Keratinocyte (primary cell): ENCODE measurements around the gene PGLYRP3.

Experiments used
- EZH2 ChIP-seq: IDR thresholded peaks from one replicate; pipeline ENCODE4 v1.6.1; 2012; ENCODE audit warnings: inconsistent platforms, mild to moderate bottlenecking, low read length, moderate library complexity
- TF ChIP-seq, protein P1 (sequence below), 3 experiments: IDR thresholded peaks in 1 of 3; conservative IDR thresholded peaks in 1 of 3; optimal IDR thresholded peaks in 1 of 3; 2 replicates in 2 of 3; 3 replicates in 1 of 3; pipeline versions ENCODE3 to v1.5.1; 2011; ENCODE audit warnings: low read length in 3 of 3, mild to moderate bottlenecking in 3 of 3, moderate library complexity in 2 of 3, control low read depth in 1 of 3, inconsistent platforms in 1 of 3; ENCODE audit not compliant: insufficient read depth in 2 of 3; ENCODE audit errors: extremely low read depth in 1 of 3

DNA sequence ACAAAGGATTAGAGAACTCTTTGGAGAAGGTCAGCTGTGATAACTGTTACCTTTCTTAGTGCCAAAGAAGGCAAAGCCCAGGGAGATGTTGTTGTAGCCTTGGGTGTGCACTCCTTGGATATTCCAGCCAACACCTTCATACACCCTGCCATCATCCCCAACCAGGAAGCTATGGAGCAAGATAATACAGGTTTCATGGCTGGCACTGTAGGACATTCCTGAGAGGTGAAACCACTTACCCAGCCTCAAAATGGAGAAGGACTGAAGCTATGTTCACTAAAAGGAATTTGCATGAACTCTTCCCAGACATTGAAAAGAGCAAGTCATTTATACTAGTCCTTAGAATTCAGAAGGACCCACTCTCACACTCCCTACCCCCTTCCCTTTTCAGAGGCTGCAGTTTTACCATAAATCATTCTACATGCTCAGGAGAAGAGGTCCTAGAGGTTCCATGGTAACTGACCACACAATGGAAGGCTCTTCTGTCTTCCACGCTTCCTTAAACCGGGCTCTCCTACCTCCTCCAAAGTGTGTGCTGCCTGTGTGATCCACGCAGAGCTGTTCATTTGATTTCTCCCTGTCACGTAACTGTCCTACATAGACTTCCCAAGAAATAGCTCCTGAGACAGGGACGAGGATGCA, 30.4 kb upstream of the PGLYRP3 start:
- TF ChIP-seq EZH2 = no peak
- TF ChIP-seq, protein P1, sequence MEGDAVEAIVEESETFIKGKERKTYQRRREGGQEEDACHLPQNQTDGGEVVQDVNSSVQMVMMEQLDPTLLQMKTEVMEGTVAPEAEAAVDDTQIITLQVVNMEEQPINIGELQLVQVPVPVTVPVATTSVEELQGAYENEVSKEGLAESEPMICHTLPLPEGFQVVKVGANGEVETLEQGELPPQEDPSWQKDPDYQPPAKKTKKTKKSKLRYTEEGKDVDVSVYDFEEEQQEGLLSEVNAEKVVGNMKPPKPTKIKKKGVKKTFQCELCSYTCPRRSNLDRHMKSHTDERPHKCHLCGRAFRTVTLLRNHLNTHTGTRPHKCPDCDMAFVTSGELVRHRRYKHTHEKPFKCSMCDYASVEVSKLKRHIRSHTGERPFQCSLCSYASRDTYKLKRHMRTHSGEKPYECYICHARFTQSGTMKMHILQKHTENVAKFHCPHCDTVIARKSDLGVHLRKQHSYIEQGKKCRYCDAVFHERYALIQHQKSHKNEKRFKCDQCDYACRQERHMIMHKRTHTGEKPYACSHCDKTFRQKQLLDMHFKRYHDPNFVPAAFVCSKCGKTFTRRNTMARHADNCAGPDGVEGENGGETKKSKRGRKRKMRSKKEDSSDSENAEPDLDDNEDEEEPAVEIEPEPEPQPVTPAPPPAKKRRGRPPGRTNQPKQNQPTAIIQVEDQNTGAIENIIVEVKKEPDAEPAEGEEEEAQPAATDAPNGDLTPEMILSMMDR (optimal IDR thresholded peaks at IDR 0.05 in 1 of 3, IDR thresholded peaks at IDR 0.05 in 1 of 3, conservative IDR thresholded peaks at IDR 0.05 in 1 of 3; ENCODE audit: extremely low read depth in 1 of 3, insufficient read depth in 2 of 3, low read length in 3 of 3) = no peak
